K562 (cell line): ENCODE measurements around the gene STK16. TPM values are rescaled to one million over a fixed set of nuclear protein-coding genes. Genes with fewer than 3 reads are reported as not detected.

Source experiments
- ARID1B ChIP-seq: fragments of 450-650 bp; IDR thresholded peaks from 2 replicates; pipeline ENCODE4 v1.6.1; 2016; ENCODE audit warnings: antibody characterized with exemption, mild to moderate bottlenecking, inconsistent platforms
- BACH1 ChIP-seq: fragments of 200-800 bp; sonication (Bioruptor generic); IDR thresholded peaks from 2 replicates; pipeline ENCODE4 v1.6.1; 2016; ENCODE audit warnings: missing genetic modification characterization, missing compliant biosample characterization
- BRF1 ChIP-seq: IDR thresholded peaks from 3 replicates; pipeline ENCODE4 v1.6.1; 2011; ENCODE audit warnings: borderline replicate concordance, mild to moderate bottlenecking; ENCODE audit not compliant: insufficient read length; ENCODE audit errors: extremely low read depth
- DDX20 ChIP-seq: fragments of 450-650 bp; IDR thresholded peaks from 2 replicates; pipeline ENCODE4 v1.6.1; 2016; ENCODE audit warnings: missing genetic modification characterization, low read depth, mild to moderate bottlenecking, missing compliant biosample characterization, moderate library complexity
- E2F3 ChIP-seq: fragments of 250-450 bp; sonication (Bioruptor Pico); IDR thresholded peaks from 2 replicates; pipeline ENCODE4 v1.4.0; 2020; ENCODE audit warnings: mild to moderate bottlenecking
- GATAD2B ChIP-seq: fragments of 450-650 bp; IDR thresholded peaks from 2 replicates; pipeline ENCODE4 v1.6.1; 2017; ENCODE audit warnings: mild to moderate bottlenecking, borderline replicate concordance
- HCFC1 ChIP-seq: IDR thresholded peaks from 2 replicates; pipeline ENCODE4 v1.6.1; 2012; ENCODE audit warnings: low read depth, low read length, improper control_type of control experiment
- HMGN3 ChIP-seq: IDR thresholded peaks from 2 replicates; pipeline ENCODE4 v1.6.1; 2011; ENCODE audit warnings: borderline replicate concordance, low read depth, mild to moderate bottlenecking, mixed read lengths, low read length; ENCODE audit not compliant: insufficient read length; ENCODE audit errors: extremely low read depth
- IFI16 ChIP-seq: fragments of 250-450 bp; sonication (Bioruptor Pico); IDR thresholded peaks from 2 replicates; pipeline ENCODE4 v2.1.2; 2022; ENCODE audit warnings: mild to moderate bottlenecking, inconsistent platforms
- JUND ChIP-seq, 2 experiments: IDR thresholded peaks; 2 replicates in 1 of 2; 3 replicates in 1 of 2; pipeline ENCODE4 v1.6.1; 2011; ENCODE audit warnings: borderline replicate concordance in 2 of 2, low read depth in 2 of 2, low read length in 2 of 2, improper control_type of control experiment in 1 of 2, missing biosample characterization in 1 of 2, missing genetic modification characterization in 1 of 2, missing genetic modification reagents in 1 of 2
- MYNN ChIP-seq, 2 experiments: sonication (generic); formaldehyde crosslinking in 1 of 2; IDR thresholded peaks; 2 replicates each; pipeline versions ENCODE4 v1.5.0 to v1.6.1; 2016 to 2020; ENCODE audit warnings: antibody characterized with exemption in 1 of 2, missing genetic modification reagents in 1 of 2
- POLR2G ChIP-seq: fragments of 200-400 bp; formaldehyde crosslinking; IDR thresholded peaks from 2 replicates; pipeline ENCODE4 v1.6.1; 2017; ENCODE audit warnings: low read depth, mild to moderate bottlenecking, antibody characterized with exemption, low read length, moderate library complexity
- POLR3G ChIP-seq: IDR thresholded peaks from 2 replicates; pipeline ENCODE4 v1.6.1; 2011; ENCODE audit not compliant: insufficient read length, insufficient replicate concordance; ENCODE audit errors: extremely low read depth
- RFX1 ChIP-seq: fragments of 450-650 bp; IDR thresholded peaks from 2 replicates; pipeline ENCODE4 v1.6.1; 2016; ENCODE audit warnings: mild to moderate bottlenecking, moderate library complexity
- RNF2 ChIP-seq: sonication (generic); IDR thresholded peaks from 2 replicates; pipeline ENCODE4 v1.6.1; 2016
- SMARCC2 ChIP-seq: fragments of 450-650 bp; IDR thresholded peaks from 2 replicates; pipeline ENCODE4 v1.6.1; 2017; ENCODE audit warnings: antibody characterized with exemption, moderate library complexity, mild to moderate bottlenecking, low read depth
- STAT5B ChIP-seq: fragments of 250-450 bp; sonication (Bioruptor Pico); IDR thresholded peaks from 2 replicates; pipeline ENCODE4 v1.8.0; 2021; ENCODE audit warnings: mild to moderate bottlenecking, inconsistent platforms
- TAF1 ChIP-seq: IDR thresholded peaks from 2 replicates; pipeline ENCODE4 v1.6.1; 2011; ENCODE audit warnings: mild to moderate bottlenecking, low read length, moderate library complexity; ENCODE audit not compliant: insufficient read depth, control insufficient read depth, severe bottlenecking; ENCODE audit errors: extremely low read depth
- ZFX ChIP-seq: sonication (generic); formaldehyde crosslinking; IDR thresholded peaks from 2 replicates; pipeline ENCODE4 v1.8.0; 2022; ENCODE audit warnings: mild to moderate bottlenecking, missing genetic modification reagents, moderate library complexity
- ZNF184 ChIP-seq: sonication (generic); formaldehyde crosslinking; IDR thresholded peaks from 2 replicates; pipeline ENCODE4 v1.5.0; 2020; ENCODE audit warnings: missing genetic modification reagents
- ZNF23 ChIP-seq: fragments of 250-450 bp; sonication (Bioruptor Pico); IDR thresholded peaks from 2 replicates; pipeline ENCODE4 v1.4.0; 2020; ENCODE audit warnings: mild to moderate bottlenecking
- ZNF232 ChIP-seq: sonication (generic); formaldehyde crosslinking; IDR thresholded peaks from 2 replicates; pipeline ENCODE4 v1.8.0; 2022; ENCODE audit warnings: mild to moderate bottlenecking, missing genetic modification reagents
- ZNF41 ChIP-seq: fragments of 250-450 bp; sonication (Bioruptor Pico); conservative IDR thresholded peaks from 2 replicates; pipeline ENCODE4 v1.4.0; 2020; ENCODE audit warnings: mild to moderate bottlenecking
- ZNF785 ChIP-seq: fragments of 250-450 bp; sonication (Bioruptor Pico); IDR thresholded peaks from 2 replicates; pipeline ENCODE4 v1.4.0; 2020; ENCODE audit warnings: mild to moderate bottlenecking
- polyA plus RNA-seq, 8 experiments: library from polyadenylated mRNA; depleted of rRNA in 4 of 8; stranded (reverse) in 5 of 8; unstranded in 3 of 8; fragments of >200 nt; fragmentation: Nextera tagmentation in 2 of 8; fragmentation: Illumina TruSeq in 1 of 8; extraction: Ambion mirVana in 2 of 8; extraction: Trizol in 1 of 8; gene quantifications; 2 replicates each; pipeline versions ENCODE4 v1.2.1 to v1.2.3, GENCODE V29; 2011 to 2014; ENCODE audit warnings: inconsistent platforms in 1 of 8, missing spikeins in 1 of 8
- total RNA-seq, 7 experiments: library from RNA; depleted of rRNA in 6 of 7; stranded (reverse); fragments of >200 nt in 6 of 7; fragmentation: Illumina TruSeq in 2 of 7; extraction: Trizol in 2 of 7; gene quantifications; 2 replicates each; pipeline versions ENCODE4 v1.2.1 to v1.2.3, GENCODE V29; 2011 to 2021; ENCODE audit warnings: low replicate concordance in 1 of 7
- TF ChIP-seq, protein P1 (sequence below): sonication (generic); formaldehyde crosslinking; IDR thresholded peaks from 2 replicates; pipeline ENCODE4 v1.8.0; 2022; ENCODE audit warnings: missing genetic modification reagents, mild to moderate bottlenecking, borderline replicate concordance
- TF ChIP-seq, protein P2 (sequence below): sonication (generic); formaldehyde crosslinking; IDR thresholded peaks from 2 replicates; pipeline ENCODE4 v1.8.0; 2022; ENCODE audit warnings: missing genetic modification reagents, mild to moderate bottlenecking, moderate library complexity, borderline replicate concordance

STK16 gene
- total and polyA plus RNA-seq, 9 of the 15 experiments (the other 6 are each of a cell fraction or from before 2014, with no cell fraction given) = 5.4 to 36.2 (median 17.8) TPM

DNA sequence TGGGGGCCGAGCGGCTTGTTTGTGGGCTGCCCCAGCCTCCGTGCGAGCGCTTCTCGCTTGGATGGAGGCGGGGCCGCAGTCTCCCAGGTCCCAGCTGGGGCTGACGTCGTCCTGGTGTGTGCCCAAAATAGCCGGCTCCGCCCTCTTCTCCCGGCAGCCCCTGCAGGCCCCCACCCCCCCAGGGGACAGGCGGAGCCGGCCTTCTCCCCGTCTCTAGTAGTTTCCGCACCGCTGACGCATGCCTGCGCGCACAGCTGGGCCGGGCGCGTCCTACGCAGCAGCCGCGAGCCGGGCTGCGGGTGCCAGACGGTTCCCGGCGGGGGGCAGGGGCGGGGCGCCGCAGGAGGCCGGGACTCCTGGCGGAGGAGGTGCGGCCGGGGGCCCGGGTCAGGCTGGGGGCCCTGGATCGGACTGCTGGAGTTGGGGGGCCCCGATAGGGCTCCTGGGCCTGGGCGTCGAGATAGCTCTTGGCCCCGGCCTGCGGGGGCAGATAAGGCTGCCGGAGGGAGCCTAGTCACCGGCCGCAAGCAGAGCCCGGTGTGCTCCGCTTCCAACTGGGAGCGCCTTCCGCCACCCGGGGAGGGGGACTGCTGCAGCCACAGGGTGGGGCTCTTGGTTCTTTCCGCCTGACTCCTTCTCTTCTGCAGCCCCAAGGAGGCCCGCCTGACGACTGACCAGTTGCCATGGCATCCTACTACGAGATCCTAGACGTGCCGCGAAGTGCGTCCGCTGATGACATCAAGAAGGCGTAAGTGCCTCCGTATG, 34.1 kb downstream of the STK16 start, which contains the start of gene DNAJB2 (continued):
- TF ChIP-seq, protein P1, sequence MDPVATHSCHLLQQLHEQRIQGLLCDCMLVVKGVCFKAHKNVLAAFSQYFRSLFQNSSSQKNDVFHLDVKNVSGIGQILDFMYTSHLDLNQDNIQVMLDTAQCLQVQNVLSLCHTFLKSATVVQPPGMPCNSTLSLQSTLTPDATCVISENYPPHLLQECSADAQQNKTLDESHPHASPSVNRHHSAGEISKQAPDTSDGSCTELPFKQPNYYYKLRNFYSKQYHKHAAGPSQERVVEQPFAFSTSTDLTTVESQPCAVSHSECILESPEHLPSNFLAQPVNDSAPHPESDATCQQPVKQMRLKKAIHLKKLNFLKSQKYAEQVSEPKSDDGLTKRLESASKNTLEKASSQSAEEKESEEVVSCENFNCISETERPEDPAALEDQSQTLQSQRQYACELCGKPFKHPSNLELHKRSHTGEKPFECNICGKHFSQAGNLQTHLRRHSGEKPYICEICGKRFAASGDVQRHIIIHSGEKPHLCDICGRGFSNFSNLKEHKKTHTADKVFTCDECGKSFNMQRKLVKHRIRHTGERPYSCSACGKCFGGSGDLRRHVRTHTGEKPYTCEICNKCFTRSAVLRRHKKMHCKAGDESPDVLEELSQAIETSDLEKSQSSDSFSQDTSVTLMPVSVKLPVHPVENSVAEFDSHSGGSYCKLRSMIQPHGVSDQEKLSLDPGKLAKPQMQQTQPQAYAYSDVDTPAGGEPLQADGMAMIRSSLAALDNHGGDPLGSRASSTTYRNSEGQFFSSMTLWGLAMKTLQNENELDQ = no peak
- TF ChIP-seq ZNF184 = no peak
- peak; percentile 44 for TF ChIP-seq HCFC1
- TF ChIP-seq HMGN3 = peak; percentile 100
- peak; percentile 96; the same call in 1 of the 2 replicates for TF ChIP-seq GATAD2B
- no peak for TF ChIP-seq POLR3G
- peak; percentile 96 for TF ChIP-seq RNF2
- peak; percentile 83 for TF ChIP-seq JUND (IDR thresholded peaks at IDR 0.05; ENCODE audit: borderline replicate concordance, low read depth, low read length)
- TF ChIP-seq JUND (tag; IDR thresholded peaks at IDR 0.05; ENCODE audit: borderline replicate concordance, low read depth, low read length) = peak; percentile 85; the same call in 1 of the 3 replicates
- TF ChIP-seq BACH1 (tag) = peak; percentile 70
- TF ChIP-seq ZNF232 (CRISPR knock-in tag) = no peak
- TF ChIP-seq POLR2G = peak; percentile 48; the same call in 1 of the 2 replicates
- TF ChIP-seq, protein P2, sequence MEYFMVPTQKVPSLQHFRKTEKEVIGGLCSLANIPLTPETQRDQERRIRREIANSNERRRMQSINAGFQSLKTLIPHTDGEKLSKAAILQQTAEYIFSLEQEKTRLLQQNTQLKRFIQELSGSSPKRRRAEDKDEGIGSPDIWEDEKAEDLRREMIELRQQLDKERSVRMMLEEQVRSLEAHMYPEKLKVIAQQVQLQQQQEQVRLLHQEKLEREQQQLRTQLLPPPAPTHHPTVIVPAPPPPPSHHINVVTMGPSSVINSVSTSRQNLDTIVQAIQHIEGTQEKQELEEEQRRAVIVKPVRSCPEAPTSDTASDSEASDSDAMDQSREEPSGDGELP (CRISPR knock-in tag) = peak; percentile 99
- TF ChIP-seq ZNF23 = 0 out of 2 replicates have a peak, but pooled peaks have one; percentile 38
- no peak for TF ChIP-seq BRF1
- TF ChIP-seq ZNF785 (CRISPR knock-in tag) = no peak
- TF ChIP-seq DDX20 (tag) = no peak
- peak; percentile 86; the same call in 1 of the 2 replicates for TF ChIP-seq SMARCC2
- TF ChIP-seq E2F3 = peak; percentile 90; the same call in 1 of the 2 replicates
- TF ChIP-seq MYNN (IDR thresholded peaks at IDR 0.05) = peak; percentile 70
- TF ChIP-seq MYNN (CRISPR knock-in tag; IDR thresholded peaks at IDR 0.05) = no peak
- peak; percentile 99 for TF ChIP-seq ARID1B
- peak; percentile 79 for TF ChIP-seq ZNF41 (CRISPR knock-in tag)
- no peak for TF ChIP-seq IFI16
- TF ChIP-seq RFX1 = peak; percentile 96
- no peak; the same call in 1 of the 2 replicates for TF ChIP-seq ZFX (CRISPR knock-in tag)
- no peak for TF ChIP-seq STAT5B (CRISPR knock-in tag)
- TF ChIP-seq TAF1 = peak; percentile 51
